Ammon's horn (tissue), 1 donor: ENCODE data around the gene ITIH4.

Experiments used
- DNase-seq: peaks from one replicate; pipeline ENCODE4 v3.0.0-alpha.2; 2016; ENCODE audit warnings: low spot score

ITIH4 gene

DNA sequence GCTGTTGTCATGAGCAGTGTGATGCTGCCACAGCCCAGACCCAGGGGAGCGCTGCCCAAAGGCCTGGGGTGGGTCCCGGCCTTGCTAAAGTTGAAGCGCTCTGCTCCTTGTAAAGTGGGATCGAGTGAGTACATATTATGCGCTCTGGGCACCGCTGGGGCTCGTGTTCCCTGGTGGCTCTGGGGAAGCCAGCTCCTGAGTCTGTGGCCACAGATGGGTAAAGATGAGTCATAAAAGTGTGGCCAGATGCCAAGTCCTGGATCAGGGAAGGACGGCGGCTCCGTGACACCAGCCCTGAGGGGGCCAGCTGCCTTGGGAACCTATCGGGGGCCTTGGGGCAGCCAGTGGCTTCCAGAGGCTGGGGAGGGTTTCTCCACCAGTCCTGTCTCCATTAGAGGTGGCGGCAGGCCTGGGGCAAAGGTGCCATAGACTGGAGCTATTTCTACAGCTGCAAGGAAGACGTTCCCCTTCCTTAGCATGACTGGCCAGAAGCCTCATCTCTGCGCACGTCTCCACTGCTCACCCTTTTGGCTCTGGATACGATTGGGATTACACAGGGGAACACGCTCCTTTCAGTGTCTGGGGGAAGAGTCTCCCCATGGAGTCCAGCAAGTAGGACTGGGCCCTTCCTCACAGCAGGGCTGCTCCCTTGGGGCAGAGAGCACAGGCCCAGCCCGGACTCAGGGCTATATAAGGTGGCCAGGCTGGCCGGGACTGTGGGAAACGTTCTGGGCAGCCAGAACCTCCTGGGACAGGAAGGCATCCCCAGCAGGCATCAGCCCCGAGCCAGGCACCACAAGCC is 1.2 kb upstream of the ITIH4 start:
- peak; percentile 26 for DNase-seq

DNA sequence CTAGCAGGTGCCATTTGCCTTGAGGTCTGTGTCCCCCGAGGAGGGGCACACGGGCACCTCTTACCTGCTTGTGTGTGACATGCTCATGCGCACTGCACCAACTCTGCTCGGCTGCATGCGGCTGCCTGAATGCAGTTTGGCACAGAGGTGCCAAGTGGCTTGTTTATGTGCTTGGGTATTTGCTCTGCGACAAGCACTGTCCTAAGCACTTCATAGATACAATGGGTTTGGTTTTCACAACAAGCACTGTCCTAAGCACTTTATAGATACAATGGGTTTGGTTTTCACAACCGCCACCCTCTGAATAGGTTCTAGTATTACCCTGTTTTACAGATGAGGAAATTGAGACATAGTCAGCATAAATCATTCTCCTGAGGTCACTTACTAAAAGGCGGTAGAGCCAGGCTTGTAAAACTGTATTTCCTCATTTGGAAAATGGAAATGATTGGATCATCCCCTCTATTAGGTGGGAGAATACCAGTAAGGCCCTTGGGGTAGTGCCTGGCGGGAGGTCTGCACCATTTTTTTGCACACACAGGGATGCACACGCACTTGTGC is 487 bp downstream of the ITIH4 start:
- DNase-seq, result no peak

DNA sequence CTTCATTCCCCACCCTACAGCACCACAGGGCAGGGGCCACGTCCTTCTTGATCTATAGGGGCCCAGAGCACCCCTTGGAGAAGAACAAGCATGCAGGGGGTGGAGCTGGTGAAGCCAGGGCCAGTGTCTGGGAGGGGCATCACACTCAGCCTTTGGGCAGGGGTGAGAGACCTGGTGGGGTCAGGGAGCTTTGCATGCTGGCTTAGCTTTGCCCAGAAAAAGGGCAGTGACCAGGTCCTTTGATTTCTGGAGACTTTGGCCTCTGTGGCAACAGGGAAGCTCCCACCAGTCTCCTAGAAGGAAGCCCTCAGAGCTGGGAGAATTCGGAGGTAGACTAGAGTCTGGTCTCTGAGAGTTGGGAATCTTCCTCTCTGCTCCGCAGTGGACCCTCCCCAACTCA is 990 bp downstream of the ITIH4 start:
- no peak for DNase-seq

DNA sequence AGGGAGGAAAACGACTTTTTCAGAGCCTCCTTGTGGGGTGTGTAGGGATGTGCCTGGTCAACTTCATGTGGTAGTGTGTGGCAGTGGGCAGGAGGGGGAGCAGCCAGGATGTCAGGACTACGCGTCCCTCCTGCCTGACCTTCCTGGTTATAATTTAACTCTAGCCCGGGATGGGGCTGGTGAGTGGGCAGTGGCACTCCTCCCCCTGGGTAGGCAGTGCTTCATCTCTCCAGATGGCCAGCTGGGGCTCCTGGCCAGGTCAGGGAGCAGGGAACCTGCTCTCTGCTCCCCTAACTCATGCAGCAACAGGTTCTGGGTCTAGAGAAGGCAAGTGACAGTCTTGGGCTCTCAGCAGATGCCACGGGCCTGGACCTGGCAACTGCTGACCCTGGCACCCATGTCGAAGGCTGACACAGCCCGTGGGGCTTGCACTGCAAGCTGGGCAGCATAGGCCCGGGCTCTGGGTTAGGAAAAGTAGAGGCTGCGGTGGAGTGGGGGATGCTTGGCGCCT is 2.6 kb downstream of the ITIH4 start:
- no peak for DNase-seq

DNA sequence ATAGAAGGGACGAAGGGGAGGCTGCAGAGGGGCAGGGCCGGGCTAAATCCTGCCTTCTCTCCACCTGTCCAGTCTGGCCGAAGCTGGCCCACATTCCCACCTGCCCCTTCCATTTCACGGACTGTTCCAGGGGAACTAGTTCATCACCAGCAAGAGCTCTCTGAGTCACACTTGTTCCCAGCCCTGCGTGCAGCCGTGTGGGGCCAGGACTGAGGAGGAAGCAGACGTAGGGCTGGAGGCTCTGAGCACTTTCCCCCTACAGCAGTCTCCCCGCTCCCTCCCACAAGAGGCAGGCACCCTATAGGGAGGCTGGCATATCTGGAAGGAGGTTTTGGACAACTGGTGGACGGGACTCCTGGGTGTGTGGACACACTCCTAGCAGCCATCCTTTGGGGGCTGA is 3.0 kb downstream of the ITIH4 start:
- no peak for DNase-seq

DNA sequence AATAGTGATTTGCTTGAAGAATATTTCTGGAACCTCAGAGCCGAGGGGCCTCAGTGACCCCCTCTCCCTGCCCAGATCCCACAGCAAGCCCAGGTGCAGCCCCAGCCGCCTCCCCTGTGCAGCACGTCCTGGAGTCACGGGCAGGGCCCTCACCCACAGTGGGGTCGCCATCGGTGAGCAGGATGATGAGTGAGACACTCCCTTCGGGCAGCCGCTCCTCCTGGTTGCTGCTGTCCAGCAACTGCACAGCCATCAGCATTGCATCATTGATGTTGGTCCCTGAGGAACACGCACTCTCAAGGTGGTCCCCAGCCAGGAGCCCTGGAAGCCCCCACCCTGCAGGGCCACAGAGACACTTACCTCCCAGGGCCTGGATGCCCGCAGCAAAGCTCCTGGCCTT is 6.4 kb downstream of the ITIH4 start:
- DNase-seq, result no peak

DNA sequence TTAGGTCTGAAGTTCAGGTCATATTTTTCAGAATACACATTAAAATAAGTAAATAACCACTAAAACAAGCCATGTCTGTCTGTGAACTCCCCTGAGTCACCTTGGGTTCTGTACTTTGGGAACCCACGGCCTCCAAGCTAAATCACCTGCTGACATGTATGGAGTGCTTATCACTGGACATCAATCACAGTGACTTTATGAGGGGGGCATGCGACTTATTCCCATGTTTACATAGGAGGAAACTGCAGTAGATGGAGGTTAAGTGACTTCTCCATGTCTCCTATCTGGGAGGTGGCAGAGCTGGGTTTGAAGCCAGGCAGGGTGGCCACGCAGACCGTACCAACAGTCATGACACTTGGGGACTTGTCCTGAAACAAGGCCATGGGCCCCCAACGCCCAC is 8.1 kb downstream of the ITIH4 start:
- no peak for DNase-seq

DNA sequence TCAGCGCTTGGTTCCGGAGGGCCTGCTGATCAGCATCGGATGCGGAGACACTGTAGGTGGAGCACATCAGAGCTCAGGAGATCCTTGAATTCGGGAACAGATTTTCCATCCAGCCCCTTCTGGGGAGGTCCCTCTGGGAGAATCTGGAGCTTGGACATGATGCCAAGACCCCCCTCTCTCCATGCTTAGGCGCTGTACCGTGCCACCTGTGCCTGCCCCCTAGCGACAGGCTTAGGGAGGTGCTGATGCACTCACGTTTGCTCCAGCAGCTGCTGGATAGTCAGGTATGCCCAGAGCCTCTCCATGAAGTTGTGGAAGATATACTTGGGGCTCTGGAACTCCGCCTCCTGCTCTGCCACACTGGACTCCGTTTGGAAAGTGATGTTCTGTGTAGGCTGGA is 9.7 kb downstream of the ITIH4 start:
- DNase-seq, result no peak

DNA sequence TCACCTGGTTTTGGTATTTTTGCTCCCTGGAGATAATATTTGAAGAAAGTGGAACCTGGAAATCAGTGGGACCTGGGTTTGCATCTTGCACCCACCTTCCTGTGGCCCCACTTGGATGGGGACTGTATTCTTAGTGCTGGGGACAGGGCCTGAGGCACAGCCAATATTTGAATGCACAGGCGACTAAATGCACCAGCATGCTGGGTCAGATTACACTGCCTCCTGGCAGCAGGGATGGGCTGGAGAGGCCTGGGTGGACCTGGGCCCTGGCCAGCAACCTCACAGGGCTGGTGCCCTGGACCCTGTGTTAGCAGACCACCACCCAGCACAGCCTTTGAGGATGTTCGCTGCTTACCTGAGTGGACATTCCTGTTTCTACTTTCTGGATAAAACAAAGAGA is 10.5 kb downstream of the ITIH4 start:
- no peak for DNase-seq

DNA sequence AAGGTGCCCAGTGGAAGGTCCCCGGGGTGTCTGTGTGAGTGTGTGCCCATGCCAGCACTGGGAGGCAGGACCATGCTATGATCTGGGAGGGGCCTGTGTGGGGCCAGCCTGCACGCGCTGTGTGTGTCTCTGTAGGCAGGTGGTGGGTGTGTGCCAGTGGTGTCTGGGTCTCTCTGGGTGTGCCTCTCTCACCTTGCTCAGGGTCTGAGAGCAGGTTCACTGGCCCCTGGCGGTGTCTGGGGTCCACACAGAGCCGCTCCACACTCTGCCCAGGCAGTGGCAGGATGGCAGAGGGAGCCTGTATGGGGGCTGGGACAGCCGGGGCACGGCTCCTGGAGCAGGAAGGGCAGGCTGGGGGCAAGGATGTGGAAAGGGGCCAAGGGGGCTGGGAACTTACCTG is 12.6 kb downstream of the ITIH4 start:
- no peak for DNase-seq

DNA sequence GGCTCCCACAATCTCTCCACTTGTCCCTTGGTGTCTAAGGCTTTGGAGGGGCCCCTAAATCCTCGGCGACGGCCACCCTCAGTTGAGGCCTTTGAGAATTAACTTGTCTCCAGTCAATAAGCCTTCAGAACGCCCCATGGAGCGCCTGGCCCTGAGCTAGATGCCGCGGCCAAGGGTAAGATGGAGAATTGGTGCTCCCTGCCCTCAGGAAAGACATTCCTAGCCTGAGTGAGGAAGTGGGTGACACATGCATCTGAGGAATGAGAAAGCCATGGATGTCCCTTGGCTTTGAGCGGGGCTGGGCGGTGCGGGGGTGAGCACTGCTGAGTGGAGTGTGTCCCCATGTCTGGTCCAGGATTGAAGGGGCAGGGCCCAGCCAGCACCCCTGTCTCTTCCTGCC is 13.3 kb downstream of the ITIH4 start:
- no peak for DNase-seq

DNA sequence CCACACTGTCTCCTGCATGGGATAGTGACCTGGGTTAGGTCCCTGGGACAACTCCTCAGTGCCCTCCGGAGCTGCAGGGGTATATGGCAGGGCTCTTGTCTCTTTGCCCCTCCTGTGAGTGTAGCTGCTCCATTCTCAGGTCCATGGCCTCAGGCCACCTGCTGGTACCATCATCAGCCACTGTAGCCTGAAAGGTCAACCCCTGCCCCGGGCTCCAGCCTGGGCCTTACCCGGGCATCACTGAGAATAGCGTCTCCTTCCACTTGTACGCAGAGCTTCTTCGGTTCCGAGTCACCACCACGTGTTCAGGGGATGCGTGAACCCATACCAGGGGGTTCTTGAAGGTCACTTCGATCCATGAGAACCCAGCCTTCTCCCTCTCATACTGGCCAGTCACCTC is 13.8 kb downstream of the ITIH4 start:
- no peak for DNase-seq

DNA sequence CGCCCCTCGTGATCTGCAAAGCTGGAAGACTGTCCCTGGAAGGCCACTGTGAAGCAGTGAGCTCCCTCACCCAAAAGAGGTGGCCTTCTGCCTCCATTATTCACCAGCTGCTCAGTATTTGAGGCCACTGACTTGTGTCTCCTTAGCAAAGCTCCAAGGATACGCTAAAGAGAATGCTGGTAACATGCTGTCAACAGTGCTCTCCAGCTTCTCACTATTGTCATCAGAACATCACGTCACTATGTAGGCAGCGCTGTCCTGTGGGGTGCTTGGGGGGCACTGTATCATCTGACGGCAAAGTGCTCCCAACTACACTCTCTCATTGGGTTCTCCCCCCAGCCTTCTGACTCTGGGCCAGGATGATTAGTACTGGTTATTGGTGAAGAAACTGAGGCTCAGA is 14.3 kb downstream of the ITIH4 start:
- DNase-seq, result no peak

DNA sequence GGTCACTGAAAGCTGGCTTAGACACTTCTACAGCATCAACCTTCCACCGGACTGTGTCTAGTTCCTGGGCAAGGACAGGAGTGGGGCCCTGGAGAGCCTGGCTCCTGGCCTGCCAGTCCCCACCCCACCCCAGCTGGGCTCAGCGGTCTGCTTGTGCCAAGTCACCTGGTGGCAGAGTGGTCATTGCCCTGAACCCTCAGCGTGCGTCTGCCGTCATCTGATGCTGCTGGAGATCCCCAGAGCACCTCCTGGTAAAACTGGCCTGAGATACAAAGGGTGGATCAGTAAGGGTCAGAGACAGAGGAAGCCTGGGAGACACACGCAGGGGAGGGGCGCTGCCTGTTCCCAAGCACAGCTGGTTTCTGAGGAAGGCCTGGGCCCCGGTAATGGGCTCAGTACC is 16.7 kb downstream of the ITIH4 start:
- no peak for DNase-seq

DNA sequence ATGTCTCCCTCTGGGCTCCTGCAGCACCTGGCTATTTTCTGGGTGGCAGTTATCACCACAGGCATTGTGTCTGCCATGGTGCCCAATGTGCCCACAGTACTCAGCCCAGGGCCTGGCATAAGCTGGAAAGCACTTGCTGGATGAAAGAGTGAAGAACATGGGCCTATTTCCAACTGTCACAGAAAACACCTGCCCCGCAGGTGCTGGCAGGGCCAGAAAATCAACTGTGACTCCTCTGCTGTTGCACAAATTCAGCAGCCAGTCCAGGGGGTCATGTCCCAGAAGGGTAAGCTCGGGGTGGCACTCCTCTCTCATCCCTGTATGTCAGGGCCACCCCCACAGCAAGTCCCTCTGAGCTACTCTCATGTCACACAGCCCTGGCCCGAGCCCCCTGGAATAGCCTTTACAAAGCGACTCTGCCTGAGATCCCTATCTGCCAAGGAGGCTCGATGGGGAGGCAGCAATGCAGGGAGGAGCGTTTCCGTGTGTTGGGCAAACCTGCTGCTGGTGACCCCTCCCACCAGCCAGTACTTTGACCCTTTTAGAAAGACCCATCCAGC is 18.9 kb downstream of the ITIH4 start:
- DNase-seq, result no peak

DNA sequence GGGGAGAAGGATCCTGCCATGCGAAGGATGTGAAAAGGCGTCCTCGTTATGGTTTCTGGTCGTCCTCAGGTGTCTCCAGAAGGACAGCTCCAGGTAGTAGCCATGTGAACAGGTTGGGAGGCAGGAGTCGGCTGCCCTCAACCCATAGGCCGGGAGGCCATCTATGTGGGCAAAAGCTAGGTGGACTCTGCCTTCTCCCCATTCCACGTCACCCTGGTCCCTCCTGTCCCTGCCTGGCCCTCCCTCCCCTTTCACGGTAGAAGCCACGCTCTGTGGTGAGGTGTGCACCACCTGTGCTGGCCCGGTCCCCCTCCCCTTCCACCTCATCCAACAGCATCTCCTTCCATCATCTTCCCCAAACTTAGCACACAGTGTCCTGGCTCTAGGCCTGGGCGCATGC is 19.5 kb downstream of the ITIH4 start:
- no peak for DNase-seq

DNA sequence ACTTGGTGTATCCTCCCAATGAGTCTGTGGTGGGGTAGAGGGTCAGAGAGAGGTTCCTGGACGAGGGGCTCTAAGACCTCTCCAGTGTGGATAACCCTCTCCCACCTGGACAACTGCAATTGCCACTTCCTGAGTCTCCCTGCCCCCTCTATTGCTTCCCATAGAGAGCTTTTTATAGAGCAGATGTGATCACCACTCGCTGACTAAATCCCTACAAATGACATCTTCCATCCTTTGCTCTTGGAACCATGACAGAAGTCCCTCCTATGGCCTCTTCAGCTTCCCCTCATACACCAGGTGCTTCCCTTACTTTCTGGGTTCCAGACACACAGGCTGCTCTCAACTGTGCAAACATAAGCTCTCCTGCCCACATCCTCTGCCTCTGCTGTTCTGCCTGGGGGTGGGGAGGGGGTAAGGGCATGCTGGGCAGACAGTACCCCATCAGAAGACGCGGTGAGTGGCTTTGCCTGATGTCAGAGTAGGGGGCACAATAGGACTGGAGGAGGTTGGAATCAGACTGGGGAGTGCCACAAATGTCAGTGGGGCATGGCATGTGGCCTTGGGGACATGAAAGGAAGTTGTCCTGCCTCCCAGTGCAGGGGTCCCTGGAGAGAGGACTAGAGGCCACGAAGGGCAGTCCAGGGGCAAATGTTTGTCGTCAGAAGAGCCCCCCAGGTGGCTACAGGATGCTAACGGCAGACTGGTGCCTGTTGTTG is 20.7 kb downstream of the ITIH4 start:
- DNase-seq, result no peak

DNA sequence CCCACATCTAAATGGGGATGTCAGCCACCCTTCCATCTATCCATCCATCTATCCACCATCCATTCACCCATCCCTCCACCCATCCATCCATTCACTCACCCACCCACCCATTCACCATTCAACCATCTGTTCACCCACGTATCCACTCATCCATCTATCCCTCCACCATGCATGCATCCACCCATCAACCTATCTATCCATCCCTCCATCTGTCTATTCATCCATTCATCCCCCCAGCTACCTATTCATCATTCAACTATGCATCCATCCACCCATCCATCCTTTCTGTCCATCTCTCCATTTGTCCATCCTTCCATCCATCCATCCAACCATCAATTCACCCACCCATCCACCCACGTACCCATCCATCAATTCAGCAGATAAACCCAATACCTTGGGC is 21.3 kb downstream of the ITIH4 start:
- no peak for DNase-seq

DNA sequence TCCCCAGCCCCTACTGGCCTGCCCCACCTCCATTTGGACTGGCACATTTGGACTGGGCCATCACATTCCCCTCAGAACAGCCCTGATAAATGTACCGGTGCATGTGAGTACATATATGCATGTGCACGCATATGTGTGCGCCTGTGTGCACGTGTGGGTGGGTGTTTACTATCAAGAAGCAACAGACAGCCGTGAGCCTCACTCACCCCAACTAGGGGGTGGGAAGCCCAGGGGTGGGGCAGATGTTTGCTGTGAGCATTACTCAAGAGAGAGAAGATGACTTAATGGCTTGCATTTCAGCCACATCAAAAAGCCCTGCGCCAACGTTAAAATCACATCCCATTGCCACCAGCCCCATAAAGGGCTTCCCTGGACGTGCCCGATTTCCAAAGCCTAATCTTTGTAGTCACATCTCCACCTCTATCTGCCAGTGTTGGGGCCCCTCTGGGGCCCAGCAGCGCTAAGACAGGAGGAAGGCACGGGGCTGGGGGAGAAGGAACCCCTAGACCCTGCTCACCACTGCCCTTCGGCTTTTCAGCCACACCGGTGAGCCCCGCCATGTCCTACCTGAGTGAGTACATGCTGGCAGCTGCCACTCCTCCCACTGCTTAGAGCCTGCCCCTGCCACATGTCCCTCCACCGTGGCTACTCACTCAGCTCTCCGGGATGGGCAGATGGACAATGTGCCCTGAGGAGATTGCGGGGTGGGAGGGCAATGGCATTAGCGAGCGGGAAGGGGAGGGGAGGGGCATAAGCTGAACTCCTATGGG is 25.0 kb downstream of the ITIH4 start:
- DNase-seq, result no peak

DNA sequence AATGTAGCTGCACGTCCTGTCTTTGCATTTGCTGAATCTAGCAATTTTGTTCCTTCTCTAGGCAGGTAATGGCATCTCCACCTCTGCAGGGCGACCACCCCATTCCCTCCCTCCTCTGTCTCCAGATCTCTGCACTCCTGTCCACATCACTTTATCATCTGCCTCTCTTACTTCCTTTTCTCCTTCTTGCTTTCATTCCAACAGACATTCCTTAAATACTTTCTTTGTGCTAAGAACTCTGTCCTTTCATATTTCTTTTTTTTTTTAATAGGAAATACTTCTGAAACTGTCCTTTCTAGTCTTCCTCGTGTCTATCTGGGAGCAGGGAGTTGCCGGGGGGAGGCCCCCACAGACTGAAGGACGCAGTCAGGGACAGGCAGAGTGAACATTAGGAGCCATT is 28.6 kb downstream of the ITIH4 start:
- DNase-seq, result no peak

DNA sequence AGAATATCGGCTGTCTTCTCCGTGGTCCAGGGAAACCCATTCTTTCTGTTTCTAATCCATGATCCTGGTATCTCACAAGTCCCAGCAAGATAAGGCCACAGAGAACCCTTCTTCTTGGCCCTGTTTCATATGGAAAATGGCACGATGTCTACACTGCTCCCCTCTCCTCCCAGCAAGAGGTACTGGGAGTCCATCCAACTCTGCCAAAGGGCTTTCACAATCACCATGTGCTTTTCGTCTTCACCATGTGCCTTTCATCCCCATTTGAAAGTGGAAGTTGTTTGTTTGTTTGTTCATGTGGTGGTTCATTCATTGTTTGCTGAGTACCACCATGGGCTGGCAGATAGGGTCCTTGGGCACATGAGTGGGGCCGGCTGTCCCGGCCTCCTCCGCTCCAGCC is 30.4 kb downstream of the ITIH4 start:
- DNase-seq, result no peak

DNA sequence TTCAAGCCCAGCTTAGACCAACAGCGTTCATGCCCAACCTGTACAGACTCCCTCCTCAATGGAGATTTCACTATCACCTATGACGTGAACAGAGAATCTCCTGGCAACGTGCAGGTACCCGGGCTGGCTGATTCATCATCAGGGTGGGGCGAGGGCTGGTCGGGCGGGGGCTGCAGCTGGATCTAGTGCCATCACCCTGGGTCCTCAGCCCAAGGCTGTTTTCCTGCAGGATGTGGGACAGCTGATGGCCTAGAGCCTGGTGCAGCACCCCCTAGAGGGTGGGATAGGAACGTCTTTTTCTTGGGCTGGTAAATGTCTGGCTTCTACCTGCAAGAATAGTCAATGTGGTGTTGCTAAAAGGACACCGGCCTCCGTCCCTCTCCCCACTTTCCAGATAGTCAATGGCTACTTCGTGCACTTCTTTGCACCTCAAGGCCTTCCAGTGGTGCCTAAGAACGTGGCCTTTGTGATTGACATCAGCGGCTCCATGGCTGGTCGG is 31.4 kb downstream of the ITIH4 start:
- DNase-seq, result no peak
